Coronary artery (tissue), 2 donors: ENCODE measurements around the gene FOXP1.

ENCODE experiments used
- DNase-seq: peaks from one replicate; pipeline ENCODE4 v3.0.0-alpha.2; 2017; ENCODE audit warnings: low spot score
- H3K27ac ChIP-seq, 2 donors: fragments of 200-600 bp; sonication (generic); one replicate each; pipeline ENCODE4 v1.5.1; 2016 to 2019
- H3K4me3 ChIP-seq: fragments of 200-600 bp; sonication (generic); 2 replicates; pipeline ENCODE4 v1.5.1; 2016; ENCODE audit warnings: mild to moderate bottlenecking, moderate library complexity
- CTCF ChIP-seq: fragments of 200-600 bp; sonication (generic); IDR thresholded peaks from one replicate; pipeline ENCODE4 v1.5.1; 2019; ENCODE audit warnings: antibody characterized with exemption

Gene FOXP1

GRCh38 chr3:71050538-71051258, 532.8 kb downstream of the FOXP1 start:
- DNase-seq: no peak
- peak overlapping the region; percentile 11 for H3K4me3 ChIP-seq
- no peak for TF ChIP-seq CTCF
- H3K27ac ChIP-seq: peak overlapping the region; percentile 6 to 66

GRCh38 chr3:71050166-71050537, 533.4 kb downstream of the FOXP1 start:
- no peak for TF ChIP-seq CTCF
- no peak overlapping the region for H3K4me3 ChIP-seq
- H3K27ac ChIP-seq: peak overlapping the region; percentile 6 to 66
- no peak for DNase-seq

GRCh38 chr3:71048948-71049347, 534.6 kb downstream of the FOXP1 start:
- Histone ChIP-seq H3K4me3 (peak overlapping the region; percentile 46), H3K27ac (peak overlapping the region in 1 of 2 donors; percentile 66)
- DNase-seq: no peak
- TF ChIP-seq CTCF: no peak

GRCh38 chr3:71047616-71048531, 535.7 kb downstream of the FOXP1 start:
- no peak for TF ChIP-seq CTCF
- no peak overlapping the region for H3K4me3 ChIP-seq
- no peak for DNase-seq
- peak overlapping the region in 1 of 2 donors; percentile 32 for H3K27ac ChIP-seq

GRCh38 chr3:71046791-71047190, 536.7 kb downstream of the FOXP1 start:
- DNase-seq: no peak
- no peak for TF ChIP-seq CTCF

GRCh38 chr3:71045917-71046282, 537.6 kb downstream of the FOXP1 start:
- TF ChIP-seq CTCF: no peak
- H3K4me3 ChIP-seq: no peak overlapping the region
- DNase-seq: no peak
- no peak overlapping the region for H3K27ac ChIP-seq

More at GRCh38 chr3:71046791-71047190, 536.7 kb downstream of the FOXP1 start:
- H3K27ac ChIP-seq: no peak overlapping the region
- peak overlapping the region; percentile 4 for H3K4me3 ChIP-seq
